Caco-2 (cell line): Measurements from ENCODE around the gene CENPP. TPM values are rescaled to one million over a fixed set of nuclear protein-coding genes. Genes with fewer than 3 reads are reported as not detected.

ENCODE experiments used
- BruUV-seq: library from RNA; stranded (reverse); fragments of 400-500 nt; replicated peaks from 2 replicates; lab custom pipeline; 2021; lab: Mats Ljungman, UMichigan
- CTCF ChIA-PET: fragments of 300-600 bp; sonication (Branson Sonifier 250); formaldehyde crosslinking; loops from one replicate; lab custom pipeline; 2022; ENCODE audit warnings: antibody characterized with exemption; lab: Charles Lee
- POLR2A ChIA-PET: fragments of 300-600 bp; sonication (Branson Sonifier 250); formaldehyde crosslinking; loops from one replicate; lab custom pipeline; 2022; ENCODE audit warnings: antibody characterized with exemption; lab: Charles Lee
- DNase-seq, 2 experiments: peaks; one replicate each; pipeline versions ENCODE4 v3.0.0 to v3.0.0-alpha.2; 2020 to 2022
- H3K27me3 ChIP-seq: replicated peaks from 2 replicates; pipeline ENCODE4 v1.6.0; 2011; ENCODE audit warnings: low read length; ENCODE audit not compliant: control insufficient read depth, insufficient read depth
- H3K36me3 ChIP-seq: 2 replicates; pipeline ENCODE4 v1.5.1; 2011; ENCODE audit warnings: low read length; ENCODE audit not compliant: control insufficient read depth, insufficient read depth
- H3K4me1 ChIP-seq: fragments of 250-450 bp; sonication (Bioruptor Pico); 2 replicates; pipeline ENCODE4 v1.5.1; 2020; ENCODE audit warnings: mild to moderate bottlenecking
- H3K4me3 ChIP-seq: 2 replicates; pipeline ENCODE4 v1.5.1; 2011; ENCODE audit warnings: low read depth, mild to moderate bottlenecking, control low read depth, low read length
- H3K9me3 ChIP-seq: fragments of 250-450 bp; sonication (Bioruptor Pico); 2 replicates; pipeline ENCODE4 v1.5.1; 2020; ENCODE audit warnings: mild to moderate bottlenecking, moderate library complexity
- H3K27ac Mint-ChIP-seq: one replicate; pipeline ENCODE4 v1.8.0; 2022; ENCODE audit warnings: mixed read lengths; ENCODE audit not compliant: unreplicated experiment
- H3K27me3 Mint-ChIP-seq: one replicate; pipeline ENCODE4 v1.8.0; 2022; ENCODE audit warnings: mixed read lengths; ENCODE audit not compliant: insufficient read depth, unreplicated experiment
- H3K36me3 Mint-ChIP-seq: one replicate; pipeline ENCODE4 v1.8.0; 2022; ENCODE audit warnings: mild to moderate bottlenecking, mixed read lengths; ENCODE audit not compliant: insufficient read depth, unreplicated experiment
- H3K4me1 Mint-ChIP-seq: one replicate; pipeline ENCODE4 v1.8.0; 2022; ENCODE audit warnings: low read depth, mixed read lengths; ENCODE audit not compliant: unreplicated experiment
- H3K4me3 Mint-ChIP-seq: one replicate; pipeline ENCODE4 v1.8.0; 2022; ENCODE audit warnings: mild to moderate bottlenecking, moderate library complexity, mixed read lengths; ENCODE audit not compliant: unreplicated experiment
- H3K9me3 Mint-ChIP-seq: one replicate; pipeline ENCODE4 v1.8.0; 2022; ENCODE audit warnings: mixed read lengths; ENCODE audit not compliant: unreplicated experiment
- CTCF ChIP-seq, 2 experiments: fragments of 200-600 bp in 1 of 2; IDR thresholded peaks; 1 replicate in 1 of 2; 2 replicates in 1 of 2; pipeline versions ENCODE4 v1.5.1 to v1.8.0; 2011 to 2022; ENCODE audit warnings: antibody characterized with exemption in 1 of 2, control low read depth in 1 of 2, inconsistent platforms in 1 of 2, low read depth in 1 of 2, low read length in 1 of 2, mild to moderate bottlenecking in 1 of 2, moderate library complexity in 1 of 2; ENCODE audit not compliant: insufficient read depth in 1 of 2, severe bottlenecking in 1 of 2, unreplicated experiment in 1 of 2
- intact Hi-C: fragments of 100-400 bp; cut with micrococcal nuclease; formaldehyde crosslinking; loops from one replicate; pipeline ENCODE4 v1.10.0; 2022; ENCODE audit not compliant: unreplicated experiment
- total RNA-seq: library from RNA; stranded (reverse); gene quantifications from 2 replicates; pipeline ENCODE4 v1.2.3, GENCODE V29; 2022

The CENPP gene
- total RNA-seq, 1 experiment from 2014 or later: 7.6 TPM

GRCh38 chr9:92299116-92299515, 26.6 kb upstream of the CENPP start:
- CTCF ChIA-PET: no interaction called here
- Mint-ChIP-seq H3K4me3 (no peak overlapping the region), H3K36me3 (peaks cover 45% of the 10 kb centered on the region), H3K27me3 (no peaks in the 10 kb centered on the region), H3K9me3 (no peaks in the 10 kb centered on the region), H3K27ac (no peak overlapping the region), H3K4me1 (peaks cover 18% of the 10 kb centered on the region)
- no peak for DNase-seq
- H3K4me3 ChIP-seq: no peak overlapping the region
- no peaks in the 10 kb centered on the region for H3K27me3 ChIP-seq
- H3K9me3 ChIP-seq: no peaks in the 10 kb centered on the region
- TF ChIP-seq CTCF (IDR thresholded peaks at IDR 0.05; ENCODE audit: insufficient read depth in 1 of 2, low read depth in 1 of 2, low read length in 1 of 2, severe bottlenecking in 1 of 2, unreplicated experiment in 1 of 2): no peak
- POLR2A ChIA-PET: no interaction called here
- H3K36me3 ChIP-seq: no peaks in the 10 kb centered on the region
- H3K4me1 ChIP-seq: peaks cover 8% of the 10 kb centered on the region; the same call in 1 of the 2 replicates
- BruUV-seq: no TSS peak
- intact Hi-C loops: no loop called here

DNA sequence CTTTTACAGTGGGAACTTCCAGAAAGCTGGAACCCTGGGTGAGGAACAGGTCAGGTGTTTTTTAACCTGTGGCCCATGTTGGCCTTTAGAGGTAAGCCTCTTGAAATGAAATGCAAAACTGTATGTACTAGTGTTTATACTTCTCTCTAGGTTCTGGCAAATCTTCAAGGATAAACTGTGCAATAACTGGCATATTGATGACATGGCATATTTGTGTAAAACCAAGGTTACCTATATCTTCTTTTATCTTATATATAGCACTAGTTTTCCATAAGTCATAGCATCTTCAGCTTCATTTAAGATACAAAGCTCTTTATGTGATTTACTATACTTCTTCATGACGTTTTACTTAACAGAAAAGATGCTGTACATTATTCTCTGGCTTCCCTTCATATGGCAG, 24.8 kb upstream of the CENPP start:
- ChIA-PET POLR2A (no interaction called here), CTCF (no interaction called here)
- Histone ChIP-seq H3K27me3 (no peaks in the 10 kb centered on the region), H3K36me3 (no peaks in the 10 kb centered on the region), H3K9me3 (no peaks in the 10 kb centered on the region), H3K4me3 (no peak overlapping the region), H3K4me1 (peaks cover 3% of the 10 kb centered on the region; the same call in 1 of the 2 replicates)
- peaks cover 11% of the 10 kb centered on the region for H3K4me1 Mint-ChIP-seq
- H3K27me3 Mint-ChIP-seq: no peaks in the 10 kb centered on the region
- no TSS peak for BruUV-seq
- no peak for TF ChIP-seq CTCF (IDR thresholded peaks at IDR 0.05; ENCODE audit: insufficient read depth in 1 of 2, low read depth in 1 of 2, low read length in 1 of 2, severe bottlenecking in 1 of 2, unreplicated experiment in 1 of 2)
- H3K27ac Mint-ChIP-seq: no peak overlapping the region
- peaks cover 43% of the 10 kb centered on the region for H3K36me3 Mint-ChIP-seq
- no peak overlapping the region for H3K4me3 Mint-ChIP-seq
- DNase-seq: no peak
- intact Hi-C loops: no loop called here
- no peaks in the 10 kb centered on the region for H3K9me3 Mint-ChIP-seq

GRCh38 chr9:92308893-92309292, 16.9 kb upstream of the CENPP start:
- no peak overlapping the region for H3K4me3 Mint-ChIP-seq
- H3K36me3 Mint-ChIP-seq: peaks cover 48% of the 10 kb centered on the region
- TF ChIP-seq CTCF (IDR thresholded peaks at IDR 0.05; ENCODE audit: insufficient read depth in 1 of 2, low read depth in 1 of 2, low read length in 1 of 2, severe bottlenecking in 1 of 2, unreplicated experiment in 1 of 2): no peak
- intact Hi-C loops: no loop called here
- POLR2A ChIA-PET: interaction anchor here (0.6 kb wide), 1 partner anchor 17 kb away, joined by 3 read pairs; no protein-coding TSS in a partner anchor
- Histone ChIP-seq H3K36me3 (no peaks in the 10 kb centered on the region), H3K27me3 (no peaks in the 10 kb centered on the region), H3K4me1 (no peaks in the 10 kb centered on the region), H3K9me3 (no peaks in the 10 kb centered on the region), H3K4me3 (no peak overlapping the region)
- DNase-seq: no peak
- no peaks in the 10 kb centered on the region for H3K9me3 Mint-ChIP-seq
- H3K27me3 Mint-ChIP-seq: no peaks in the 10 kb centered on the region
- H3K4me1 Mint-ChIP-seq: peaks cover 6% of the 10 kb centered on the region
- CTCF ChIA-PET: no interaction called here
- no peak overlapping the region for H3K27ac Mint-ChIP-seq
- no TSS peak for BruUV-seq
